HG03108 (cell line): ENCODE results near the gene TESK2.
"Not testable (repeated sequence)": the region's sequence is repeated elsewhere in the genome, so short reads cannot be mapped to it uniquely, and the experiment has no call there.

ENCODE experiments used
- ATAC-seq: cut with Tn5 transposase; IDR thresholded peaks from one replicate; pipeline ENCODE4 v1.9.1; 2021; ENCODE audit warnings: moderate library complexity; ENCODE audit not compliant: unreplicated experiment

Gene TESK2

GRCh38 chr1:45380125-45380524, 110.8 kb downstream of the TESK2 start:
- ATAC-seq: no peak

- no peak for ATAC-seq
Measured at GRCh38 chr1:45379524-45379923, 111.4 kb downstream of the TESK2 start.

GRCh38 chr1:45378184-45378583, 112.8 kb downstream of the TESK2 start:
- ATAC-seq: no peak

GRCh38 chr1:45375104-45376090, 115.6 kb downstream of the TESK2 start:
- ATAC-seq: no peak

- ATAC-seq: no peak
Measured at GRCh38 chr1:45373573-45373972, 117.4 kb downstream of the TESK2 start.

- ATAC-seq: peak; percentile 68
Measured at GRCh38 chr1:45370575-45370974, 120.4 kb downstream of the TESK2 start.

GRCh38 chr1:45365051-45365450, 125.9 kb downstream of the TESK2 start:
- peak; percentile 76 for ATAC-seq

- no peak for ATAC-seq
Measured at GRCh38 chr1:45364294-45364693, 126.7 kb downstream of the TESK2 start.

GRCh38 chr1:45360981-45361380, 130.0 kb downstream of the TESK2 start:
- not testable (repeated sequence) for ATAC-seq

GRCh38 chr1:45359882-45360513, 131.0 kb downstream of the TESK2 start:
- ATAC-seq: no peak

GRCh38 chr1:45356186-45356585, 134.8 kb downstream of the TESK2 start:
- no peak for ATAC-seq

- no peak for ATAC-seq
Measured at GRCh38 chr1:45355683-45356082, 135.3 kb downstream of the TESK2 start.

- no peak for ATAC-seq
Measured at GRCh38 chr1:45354838-45355237, 136.1 kb downstream of the TESK2 start.

GRCh38 chr1:45353685-45354084, 137.3 kb downstream of the TESK2 start:
- ATAC-seq: no peak

GRCh38 chr1:45351508-45351907, 139.5 kb downstream of the TESK2 start:
- no peak for ATAC-seq

- no peak for ATAC-seq
Measured at GRCh38 chr1:45348966-45349677, 141.8 kb downstream of the TESK2 start.

GRCh38 chr1:45348609-45348965, 142.4 kb downstream of the TESK2 start:
- ATAC-seq: no peak

- ATAC-seq: no peak
Measured at GRCh38 chr1:45348020-45348419, 142.9 kb downstream of the TESK2 start.

- no peak for ATAC-seq
Measured at GRCh38 chr1:45346473-45346872, 144.5 kb downstream of the TESK2 start.

GRCh38 chr1:45345014-45345413, 145.9 kb downstream of the TESK2 start:
- no peak for ATAC-seq

GRCh38 chr1:45344499-45344898, 146.5 kb downstream of the TESK2 start:
- no peak for ATAC-seq
